NT2/D1 (cell line): ENCODE measurements around the gene TEDC1.

Experiments used
- DNase-seq: peaks from one replicate; pipeline ENCODE4 v3.0.0-alpha.2; 2011; ENCODE audit warnings: low read depth, low spot score
- H3K27me3 ChIP-seq: 2 replicates; pipeline ENCODE4 v1.6.0; 2011; ENCODE audit warnings: mild to moderate bottlenecking; ENCODE audit not compliant: insufficient read length, insufficient read depth
- H3K36me3 ChIP-seq: 2 replicates; pipeline ENCODE4 v1.6.1; 2011; ENCODE audit warnings: mild to moderate bottlenecking, low read length, mixed read lengths; ENCODE audit not compliant: insufficient read depth, insufficient read length
- H3K4me1 ChIP-seq: 2 replicates; pipeline ENCODE4 v1.5.1; 2011; ENCODE audit not compliant: insufficient read depth, insufficient read length
- H3K4me3 ChIP-seq: 2 replicates; pipeline ENCODE4 v1.5.1; 2011; ENCODE audit warnings: low read depth; ENCODE audit not compliant: insufficient read length
- H3K9ac ChIP-seq: 2 replicates; pipeline ENCODE4 v1.6.0; 2011; ENCODE audit warnings: low read depth; ENCODE audit not compliant: insufficient read length
- H3K9me3 ChIP-seq: 2 replicates; pipeline ENCODE4 v1.5.1; 2011; ENCODE audit warnings: mild to moderate bottlenecking, low read length; ENCODE audit not compliant: insufficient read depth
- SUZ12 ChIP-seq: IDR thresholded peaks from 2 replicates; pipeline ENCODE4 v1.6.1; 2011; ENCODE audit not compliant: insufficient read length, insufficient read depth; ENCODE audit errors: extremely low read depth
- YY1 ChIP-seq: IDR thresholded peaks from 2 replicates; pipeline ENCODE4 v1.6.1; 2011; ENCODE audit not compliant: insufficient read length, insufficient read depth
- ZNF274 ChIP-seq: IDR thresholded peaks from 2 replicates; pipeline ENCODE4 v1.6.1; 2011; ENCODE audit warnings: mild to moderate bottlenecking, low read depth, low read length

Gene TEDC1

DNA sequence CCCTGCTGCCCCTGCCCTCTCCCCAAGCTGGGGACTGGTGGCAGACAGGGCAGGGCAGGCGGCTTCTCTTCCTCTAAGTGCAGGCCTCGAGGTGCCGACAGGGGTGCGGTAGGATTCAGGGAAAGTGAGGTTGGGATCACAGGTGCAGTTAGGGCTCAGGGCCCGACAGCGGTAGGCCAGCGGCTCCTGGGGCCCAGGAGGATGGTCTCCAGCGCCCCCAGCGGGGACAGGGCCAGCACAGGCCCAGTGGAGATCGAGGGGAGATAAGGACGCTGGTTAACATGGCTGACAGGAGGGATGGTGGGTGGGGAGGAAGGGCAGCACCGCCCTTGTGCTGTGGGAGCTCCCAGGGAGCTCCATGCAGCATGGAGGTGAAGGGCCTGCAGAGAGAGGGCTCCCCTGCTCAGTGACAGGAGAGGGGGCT lies 5.3 kb upstream of the TEDC1 start:
- peak overlapping the region; percentile 70 for H3K9ac ChIP-seq
- peaks cover 5% of the 10 kb centered on the region for H3K36me3 ChIP-seq

GRCh38 chr14:105486163-105486973 lies 4.7 kb upstream of the TEDC1 start, which contains the start of gene CRIP1:
TSS of gene CRIP1 (plus strand) at chr14:105486886. CDS start at chr14:105487260, 374 bp downstream.
- no peak for DNase-seq
- peaks cover 5% of the 10 kb centered on the region for H3K36me3 ChIP-seq
- H3K4me1 ChIP-seq, result peaks cover 34% of the 10 kb centered on the region
- peaks cover 20% of the 10 kb centered on the region for H3K27me3 ChIP-seq
- no peaks in the 10 kb centered on the region for H3K9me3 ChIP-seq
- peak within 1 kb of the TSS; percentile 85 for H3K9ac ChIP-seq
- no peak for TF ChIP-seq ZNF274
- no peak for TF ChIP-seq SUZ12
- TF ChIP-seq YY1, result no peak
- H3K4me3 ChIP-seq, result peak within 1 kb of the TSS; percentile 54

More for the DNA sequence above, 5.3 kb upstream of the TEDC1 start:
- H3K27me3 ChIP-seq, result peaks cover 20% of the 10 kb centered on the region
- no peaks in the 10 kb centered on the region for H3K9me3 ChIP-seq
- peak overlapping the region; percentile 54 for H3K4me3 ChIP-seq
- H3K4me1 ChIP-seq, result peaks cover 38% of the 10 kb centered on the region
- no peak for DNase-seq
- TF ChIP-seq SUZ12 (no peak), YY1 (peak; percentile 61)

- Histone ChIP-seq H3K9ac (peak overlapping the region; percentile 85), H3K4me1 (peaks cover 36% of the 10 kb centered on the region), H3K9me3 (no peaks in the 10 kb centered on the region), H3K27me3 (peaks cover 20% of the 10 kb centered on the region), H3K4me3 (peak overlapping the region; percentile 54), H3K36me3 (peaks cover 8% of the 10 kb centered on the region)
- no peak for DNase-seq
- TF ChIP-seq SUZ12 (no peak), YY1 (no peak), ZNF274 (no peak)
Observed at GRCh38 chr14:105486974-105487448, 4.0 kb upstream of the TEDC1 start.

GRCh38 chr14:105487449-105487985 lies 3.5 kb upstream of the TEDC1 start:
- H3K9me3 ChIP-seq, result no peaks in the 10 kb centered on the region
- no peak for DNase-seq
- H3K4me1 ChIP-seq, result peaks cover 34% of the 10 kb centered on the region
- peaks cover 13% of the 10 kb centered on the region for H3K36me3 ChIP-seq
- peak overlapping the region; percentile 85 for H3K9ac ChIP-seq
- H3K27me3 ChIP-seq, result peaks cover 20% of the 10 kb centered on the region
- H3K4me3 ChIP-seq, result peak overlapping the region; percentile 54
- TF ChIP-seq YY1 (no peak), SUZ12 (no peak), ZNF274 (no peak)

GRCh38 chr14:105487986-105488777 lies 2.9 kb upstream of the TEDC1 start:
- Histone ChIP-seq H3K9me3 (no peaks in the 10 kb centered on the region), H3K4me1 (peaks cover 32% of the 10 kb centered on the region), H3K36me3 (peaks cover 19% of the 10 kb centered on the region), H3K9ac (peak overlapping the region; percentile 85), H3K27me3 (peaks cover 20% of the 10 kb centered on the region), H3K4me3 (peak overlapping the region; percentile 54)
- no peak for DNase-seq
- no peak for TF ChIP-seq ZNF274
- TF ChIP-seq YY1, result no peak
- TF ChIP-seq SUZ12, result no peak

DNA sequence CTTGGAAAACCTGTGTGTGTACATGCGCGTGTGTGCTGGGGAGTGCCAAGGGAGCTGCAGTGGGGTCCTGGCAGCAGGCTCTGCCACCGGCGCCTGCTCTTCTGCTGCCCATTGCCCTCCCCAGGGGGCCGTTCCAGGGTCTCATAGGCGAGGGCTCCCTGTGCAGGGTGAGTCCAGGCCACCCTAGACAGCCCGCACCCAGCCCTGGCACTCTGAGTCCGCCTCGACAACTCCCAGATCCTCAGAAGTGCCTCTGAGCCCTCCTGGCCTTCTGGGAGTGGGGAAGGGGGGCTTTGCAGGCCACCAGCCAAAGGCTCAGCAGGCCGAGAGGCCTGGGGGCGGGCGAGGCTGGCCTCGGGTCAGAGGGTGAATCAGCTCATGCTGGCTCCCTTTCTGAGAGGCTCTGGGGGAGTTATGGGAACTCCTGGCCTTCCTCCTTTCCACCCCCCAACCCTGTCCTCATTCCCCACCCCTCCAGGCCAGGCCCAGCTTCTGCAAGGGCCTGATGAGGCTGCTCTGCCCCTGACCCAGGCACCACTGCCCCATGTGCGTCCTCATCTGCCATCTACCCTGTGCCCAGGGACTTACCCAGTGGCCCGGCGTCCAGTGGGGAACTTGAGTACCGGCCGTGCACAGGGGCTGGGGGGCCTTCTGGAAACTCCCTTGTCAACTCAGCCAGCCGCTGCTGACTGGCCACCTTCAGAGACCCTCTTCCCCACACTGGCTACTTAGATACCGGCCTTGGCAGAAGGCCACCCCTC lies 2.1 kb upstream of the TEDC1 start:
- no peak for DNase-seq
- peaks cover 25% of the 10 kb centered on the region for H3K36me3 ChIP-seq
- TF ChIP-seq YY1, result no peak
- no peak for TF ChIP-seq SUZ12
- TF ChIP-seq ZNF274, result no peak
- peaks cover 20% of the 10 kb centered on the region for H3K27me3 ChIP-seq
- no peaks in the 10 kb centered on the region for H3K9me3 ChIP-seq
- peak overlapping the region; percentile 11 for H3K4me3 ChIP-seq
- H3K4me1 ChIP-seq, result peaks cover 29% of the 10 kb centered on the region
- peak overlapping the region; percentile 70 for H3K9ac ChIP-seq
